ENCODE measurements around the gene PABPC1L.

DNA sequence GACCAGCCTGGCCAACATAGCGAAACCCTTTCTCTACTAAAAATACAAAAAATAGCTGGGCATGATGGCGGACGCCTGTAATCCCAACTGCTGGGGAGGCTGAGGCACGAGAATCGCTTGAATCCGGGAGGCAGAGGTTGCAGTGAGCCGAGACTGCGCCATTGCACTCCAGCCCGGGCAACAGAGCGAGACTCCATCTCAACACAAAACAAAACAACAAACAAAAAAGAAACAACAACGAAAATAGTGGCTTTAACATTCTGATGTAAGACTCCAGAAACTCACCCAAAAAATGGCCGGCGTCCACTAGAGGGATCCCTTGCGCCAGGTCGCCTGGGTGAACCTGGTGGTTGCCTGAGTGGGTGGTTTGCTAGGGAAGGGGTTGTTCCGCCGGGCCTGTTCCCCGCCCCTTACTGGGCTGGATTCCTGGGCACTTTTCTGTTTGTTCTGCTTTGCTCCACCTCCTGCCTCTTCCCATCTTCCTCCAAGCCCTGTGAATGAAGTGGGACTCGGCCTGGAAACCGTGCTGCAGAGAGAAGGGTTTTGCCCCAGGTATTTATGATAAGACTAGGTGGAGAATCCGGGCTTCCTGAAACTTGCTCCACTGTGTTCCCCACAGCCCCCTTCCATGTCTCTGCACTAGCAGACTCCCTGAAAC is 1.5 kb downstream of the PABPC1L start:
- no peak for TF ChIP-seq EP300 (IDR thresholded peaks at IDR 0.05)
- TF ChIP-seq, protein P1, sequence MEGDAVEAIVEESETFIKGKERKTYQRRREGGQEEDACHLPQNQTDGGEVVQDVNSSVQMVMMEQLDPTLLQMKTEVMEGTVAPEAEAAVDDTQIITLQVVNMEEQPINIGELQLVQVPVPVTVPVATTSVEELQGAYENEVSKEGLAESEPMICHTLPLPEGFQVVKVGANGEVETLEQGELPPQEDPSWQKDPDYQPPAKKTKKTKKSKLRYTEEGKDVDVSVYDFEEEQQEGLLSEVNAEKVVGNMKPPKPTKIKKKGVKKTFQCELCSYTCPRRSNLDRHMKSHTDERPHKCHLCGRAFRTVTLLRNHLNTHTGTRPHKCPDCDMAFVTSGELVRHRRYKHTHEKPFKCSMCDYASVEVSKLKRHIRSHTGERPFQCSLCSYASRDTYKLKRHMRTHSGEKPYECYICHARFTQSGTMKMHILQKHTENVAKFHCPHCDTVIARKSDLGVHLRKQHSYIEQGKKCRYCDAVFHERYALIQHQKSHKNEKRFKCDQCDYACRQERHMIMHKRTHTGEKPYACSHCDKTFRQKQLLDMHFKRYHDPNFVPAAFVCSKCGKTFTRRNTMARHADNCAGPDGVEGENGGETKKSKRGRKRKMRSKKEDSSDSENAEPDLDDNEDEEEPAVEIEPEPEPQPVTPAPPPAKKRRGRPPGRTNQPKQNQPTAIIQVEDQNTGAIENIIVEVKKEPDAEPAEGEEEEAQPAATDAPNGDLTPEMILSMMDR (IDR thresholded peaks at IDR 0.05): peak in 4 of 7 experiments; percentile 7 to 44 (median 20)
